SK-N-SH (cell line): Measurements from ENCODE around the gene PTEN. TPM values are rescaled to one million over a fixed set of nuclear protein-coding genes. Genes with fewer than 3 reads are reported as not detected.

Source experiments
- CTCF ChIA-PET: fragments of 300-600, 350-600 bp; formaldehyde crosslinking; extraction: SDS; loops from one replicate; lab custom pipeline; 2021; lab: Yijun Ruan, JAX
- POLR2A ChIA-PET: fragments of 350-600 bp; sonication (Branson Sonifier 250); formaldehyde crosslinking; extraction: SDS; loops from one replicate; lab custom pipeline; 2020; ENCODE audit warnings: antibody characterized with exemption, inconsistent platforms; lab: Yijun Ruan, JAX
- DNase-seq: peaks from one replicate; pipeline ENCODE4 v3.0.0; 2012
- H2AFZ ChIP-seq: fragments of 200-600 bp; sonication (generic); 2 replicates; pipeline ENCODE4 v1.8.1; 2016; ENCODE audit warnings: antibody characterized with exemption, mild to moderate bottlenecking, low read depth
- H3F3A ChIP-seq: fragments of 200-600 bp; sonication (generic); replicated peaks from 2 replicates; pipeline ENCODE3; 2016; ENCODE audit warnings: antibody characterized with exemption, mild to moderate bottlenecking; ENCODE audit not compliant: insufficient read depth
- H3K27ac ChIP-seq, 2 experiments: fragments of 200-500 bp in 1 of 2; fragments of 200-600 bp in 1 of 2; sonication (Bioruptor generic) in 1 of 2; sonication (generic), shearing (Covaris generic) in 1 of 2; 2 replicates each; pipeline versions ENCODE4 v1.5.1 to v1.6.1; 2014 to 2016; ENCODE audit warnings: low read depth in 2 of 2, inconsistent platforms in 1 of 2, low read length in 1 of 2, mild to moderate bottlenecking in 1 of 2, mixed read lengths in 1 of 2
- H3K27me3 ChIP-seq: fragments of 200-600 bp; sonication (generic), shearing (Covaris generic); 2 replicates; pipeline ENCODE4 v1.6.1; 2016; ENCODE audit warnings: mixed run types; ENCODE audit not compliant: insufficient read depth
- H3K36me3 ChIP-seq, 2 experiments: fragments of 200-500 bp in 1 of 2; fragments of 200-600 bp in 1 of 2; sonication (Bioruptor generic) in 1 of 2; sonication (generic) in 1 of 2; replicated peaks in 1 of 2; 2 replicates each; pipeline versions ENCODE3 to v1.5.1; 2014 to 2016; ENCODE audit warnings: low read length in 1 of 2, mild to moderate bottlenecking in 1 of 2; ENCODE audit not compliant: insufficient read depth in 2 of 2, control insufficient read depth in 1 of 2
- H3K4me1 ChIP-seq, 2 experiments: fragments of 200-500 bp in 1 of 2; fragments of 200-600 bp in 1 of 2; sonication (Bioruptor generic) in 1 of 2; sonication (generic), shearing (Covaris generic) in 1 of 2; 2 replicates each; pipeline versions ENCODE4 v1.5.1 to v1.6.1; 2014 to 2016; ENCODE audit warnings: low read depth in 1 of 2, low read length in 1 of 2, mixed run types in 1 of 2; ENCODE audit not compliant: insufficient read depth in 2 of 2, control insufficient read depth in 1 of 2
- H3K4me2 ChIP-seq: fragments of 200-600 bp; sonication (generic), shearing (Covaris generic); 2 replicates; pipeline ENCODE4 v1.6.1; 2017; ENCODE audit warnings: mixed run types
- H3K4me3 ChIP-seq, 2 experiments: fragments of 200-500 bp in 1 of 2; fragments of 200-600 bp in 1 of 2; sonication (Bioruptor generic) in 1 of 2; sonication (generic), shearing (Covaris generic) in 1 of 2; 2 replicates each; pipeline versions ENCODE4 v1.5.1 to v1.8.1; 2014 to 2016; ENCODE audit warnings: low read depth in 2 of 2, inconsistent platforms in 1 of 2, low read length in 1 of 2, mild to moderate bottlenecking in 1 of 2, mixed read lengths in 1 of 2, moderate library complexity in 1 of 2
- H3K79me2 ChIP-seq: fragments of 200-600 bp; sonication (generic); 2 replicates; pipeline ENCODE4 v1.8.1; 2017; ENCODE audit warnings: mild to moderate bottlenecking; ENCODE audit not compliant: insufficient read depth
- H3K9ac ChIP-seq: fragments of 200-600 bp; sonication (generic); 2 replicates; pipeline ENCODE4 v1.6.1; 2017; ENCODE audit warnings: mixed run types
- H3K9me2 ChIP-seq: fragments of 200-600 bp; sonication (generic); 2 replicates; pipeline ENCODE4 v1.6.1; 2017; ENCODE audit warnings: mixed run types
- H3K9me3 ChIP-seq: fragments of 200-600 bp; sonication (generic); 2 replicates; pipeline ENCODE4 v1.6.1; 2017; ENCODE audit warnings: mixed run types, mild to moderate bottlenecking, moderate library complexity
- H4K20me1 ChIP-seq: fragments of 200-600 bp; sonication (generic); 2 replicates; pipeline ENCODE4 v1.6.1; 2017; ENCODE audit warnings: mild to moderate bottlenecking, mixed run types; ENCODE audit not compliant: insufficient read depth
- FOXJ3 ChIP-seq: sonication (generic); formaldehyde crosslinking; IDR thresholded peaks from 2 replicates; pipeline ENCODE4 v1.5.1; 2020; ENCODE audit warnings: mild to moderate bottlenecking, missing genetic modification reagents
- MEF2A ChIP-seq: IDR thresholded peaks from 2 replicates; pipeline ENCODE4 v1.4.0; 2012; ENCODE audit warnings: low read depth, borderline replicate concordance
- MXI1 ChIP-seq: IDR thresholded peaks from 2 replicates; pipeline ENCODE4 v1.6.1; 2012; ENCODE audit warnings: mild to moderate bottlenecking, low read depth, low read length, improper control_type of control experiment
- NFIC ChIP-seq: IDR thresholded peaks from 2 replicates; pipeline ENCODE4 v1.4.0; 2012; ENCODE audit warnings: borderline replicate concordance
- RAD21 ChIP-seq: IDR thresholded peaks from 2 replicates; pipeline ENCODE4 v1.6.1; 2012; ENCODE audit warnings: mild to moderate bottlenecking, low read length
- RCOR1 ChIP-seq: fragments of 150-350 bp; IDR thresholded peaks from 2 replicates; pipeline ENCODE4 v1.6.1; 2017; ENCODE audit warnings: antibody characterized with exemption, low read length
- YY1 ChIP-seq: IDR thresholded peaks from 2 replicates; pipeline ENCODE4 v1.4.0; 2012; ENCODE audit warnings: low read depth, mild to moderate bottlenecking
- WGBS: methylation state at CpG from one replicate; pipeline ENCODE4 v1.1.6; 2017; ENCODE audit warnings: low lambda C conversion rate; 5-methylcytosine and 5-hydroxymethylcytosine counted together
- polyA plus RNA-seq, 3 experiments: library from polyadenylated mRNA; depleted of rRNA; stranded (reverse); fragments of >200 nt; gene quantifications; 2 replicates each; pipeline ENCODE4 v1.2.3, GENCODE V29; 2012
- TF ChIP-seq, protein P1 (sequence below): IDR thresholded peaks from 2 replicates; pipeline ENCODE4 v1.6.1; 2012; ENCODE audit warnings: mild to moderate bottlenecking, low read depth, low read length, moderate library complexity

The PTEN gene
- polyA plus RNA-seq, 1 of the 3 experiments (the other 2 are of a cell fraction) = 12.8 TPM

GRCh38 chr10:87920538-87920937 lies 57.1 kb downstream of the PTEN start:
- peaks cover 17 to 45% of the 10 kb centered on the region in 2 experiments for H3K36me3 ChIP-seq
- H3K4me1 ChIP-seq = peaks cover 11 to 29% of the 10 kb centered on the region in 2 experiments; a peak in 3 of 4 replicates
- no peaks in the 10 kb centered on the region for H3K9me3 ChIP-seq
- H2AFZ ChIP-seq = no peak overlapping the region
- ChIA-PET CTCF (interaction anchor here (0.6 kb wide), 1 partner anchor 28 kb away, joined by 3 read pairs; no protein-coding TSS in a partner anchor), POLR2A (no interaction called here)
- peaks cover 14% of the 10 kb centered on the region for H3F3A ChIP-seq
- H3K79me2 ChIP-seq = peaks cover 100% of the 10 kb centered on the region
- H3K27me3 ChIP-seq = no peaks in the 10 kb centered on the region
- H3K9me2 ChIP-seq = no peaks in the 10 kb centered on the region
- no peak overlapping the region for H3K9ac ChIP-seq
- no peak overlapping the region for H3K4me3 ChIP-seq
- TF ChIP-seq RCOR1 (no peak), RAD21 (no peak), FOXJ3 (CRISPR knock-in tag) (no peak)
- no peak for DNase-seq
- no peak overlapping the region for H3K27ac ChIP-seq
- H4K20me1 ChIP-seq = peaks cover 100% of the 10 kb centered on the region
- no peak overlapping the region for H3K4me2 ChIP-seq
- WGBS = 98% methylated on average over 4 of the region's 4 CpGs

- Histone ChIP-seq H3K27me3 (no peaks in the 10 kb centered on the region), H3K4me2 (no peak overlapping the region), H4K20me1 (peaks cover 90% of the 10 kb centered on the region), H2AFZ (no peak overlapping the region), H3K4me3 (no peak overlapping the region), H3K9ac (no peak overlapping the region), H3F3A (peaks cover 28% of the 10 kb centered on the region), H3K27ac (no peak overlapping the region), H3K4me1 (peaks cover 12 to 43% of the 10 kb centered on the region in 2 experiments; a peak in 2 of 4 replicates), H3K9me2 (no peaks in the 10 kb centered on the region), H3K79me2 (peaks cover 100% of the 10 kb centered on the region), H3K36me3 (peaks cover 24 to 47% of the 10 kb centered on the region in 2 experiments), H3K9me3 (no peaks in the 10 kb centered on the region)
- no peak for DNase-seq
- TF ChIP-seq NFIC = no peak
- TF ChIP-seq, protein P1, sequence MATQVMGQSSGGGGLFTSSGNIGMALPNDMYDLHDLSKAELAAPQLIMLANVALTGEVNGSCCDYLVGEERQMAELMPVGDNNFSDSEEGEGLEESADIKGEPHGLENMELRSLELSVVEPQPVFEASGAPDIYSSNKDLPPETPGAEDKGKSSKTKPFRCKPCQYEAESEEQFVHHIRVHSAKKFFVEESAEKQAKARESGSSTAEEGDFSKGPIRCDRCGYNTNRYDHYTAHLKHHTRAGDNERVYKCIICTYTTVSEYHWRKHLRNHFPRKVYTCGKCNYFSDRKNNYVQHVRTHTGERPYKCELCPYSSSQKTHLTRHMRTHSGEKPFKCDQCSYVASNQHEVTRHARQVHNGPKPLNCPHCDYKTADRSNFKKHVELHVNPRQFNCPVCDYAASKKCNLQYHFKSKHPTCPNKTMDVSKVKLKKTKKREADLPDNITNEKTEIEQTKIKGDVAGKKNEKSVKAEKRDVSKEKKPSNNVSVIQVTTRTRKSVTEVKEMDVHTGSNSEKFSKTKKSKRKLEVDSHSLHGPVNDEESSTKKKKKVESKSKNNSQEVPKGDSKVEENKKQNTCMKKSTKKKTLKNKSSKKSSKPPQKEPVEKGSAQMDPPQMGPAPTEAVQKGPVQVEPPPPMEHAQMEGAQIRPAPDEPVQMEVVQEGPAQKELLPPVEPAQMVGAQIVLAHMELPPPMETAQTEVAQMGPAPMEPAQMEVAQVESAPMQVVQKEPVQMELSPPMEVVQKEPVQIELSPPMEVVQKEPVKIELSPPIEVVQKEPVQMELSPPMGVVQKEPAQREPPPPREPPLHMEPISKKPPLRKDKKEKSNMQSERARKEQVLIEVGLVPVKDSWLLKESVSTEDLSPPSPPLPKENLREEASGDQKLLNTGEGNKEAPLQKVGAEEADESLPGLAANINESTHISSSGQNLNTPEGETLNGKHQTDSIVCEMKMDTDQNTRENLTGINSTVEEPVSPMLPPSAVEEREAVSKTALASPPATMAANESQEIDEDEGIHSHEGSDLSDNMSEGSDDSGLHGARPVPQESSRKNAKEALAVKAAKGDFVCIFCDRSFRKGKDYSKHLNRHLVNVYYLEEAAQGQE = peak; percentile 84
- ChIA-PET POLR2A (no interaction called here), CTCF (interaction anchor here (0.6 kb wide), 1 partner anchor 339 kb away, joined by 3 read pairs; no protein-coding TSS in a partner anchor)
- WGBS = 95% methylated on average over 10 of the region's 10 CpGs
These were observed 58.7 kb downstream of the PTEN start for GRCh38 chr10:87921931-87922688.

DNA sequence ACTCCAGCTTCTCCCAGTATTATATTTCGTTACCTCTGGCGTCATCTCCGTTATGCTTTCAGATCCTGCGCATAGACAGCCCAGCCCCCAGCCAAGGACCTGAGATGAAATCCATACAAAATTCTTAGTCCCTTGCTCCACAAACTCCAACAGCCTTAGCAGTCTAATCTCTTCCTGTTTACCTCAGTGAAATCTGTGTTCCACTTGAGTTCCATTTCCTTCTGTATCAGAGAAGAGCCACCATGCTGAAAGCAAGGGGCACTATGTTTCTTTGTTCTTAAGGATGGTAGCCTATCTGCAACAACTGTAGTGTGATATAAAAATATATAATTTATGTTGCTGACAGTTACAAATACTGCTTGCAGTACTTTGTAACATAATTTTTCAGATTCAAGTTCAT lies 59.8 kb downstream of the PTEN start:
- 97% methylated on average over 4 of the region's 4 CpGs for WGBS
- Histone ChIP-seq H3K4me3 (no peak overlapping the region), H3K9ac (no peak overlapping the region), H2AFZ (no peak overlapping the region), H3K4me2 (no peak overlapping the region), H3F3A (peaks cover 31% of the 10 kb centered on the region), H3K4me1 (peaks cover 12 to 50% of the 10 kb centered on the region in 2 experiments; a peak in 2 of 4 replicates), H3K9me3 (no peaks in the 10 kb centered on the region), H3K27me3 (no peaks in the 10 kb centered on the region), H3K9me2 (no peaks in the 10 kb centered on the region), H4K20me1 (peaks cover 84% of the 10 kb centered on the region), H3K79me2 (peaks cover 100% of the 10 kb centered on the region), H3K27ac (peak overlapping the region in 1 of 2 experiments; percentile 19; a peak in 1 of 4 replicates), H3K36me3 (peaks cover 24 to 51% of the 10 kb centered on the region in 2 experiments)
- POLR2A ChIA-PET = no interaction called here
- DNase-seq = no peak
- TF ChIP-seq MEF2A (no peak), MXI1 (no peak), YY1 (no peak)
- CTCF ChIA-PET = no interaction called here
